Neural cell (in vitro differentiated cells): ENCODE measurements around the gene SCD.
A peak's percentile ranks its signal among the peaks of the same experiment; 100 is the strongest.

ENCODE experiments used
- EP300 ChIP-seq: fragments of 450-650 bp; conservative IDR thresholded peaks from 2 replicates; pipeline ENCODE4 v1.6.1; 2014; ENCODE audit warnings: antibody characterized with exemption, mild to moderate bottlenecking, moderate library complexity; ENCODE audit not compliant: poor library complexity, severe bottlenecking
- EZH2 ChIP-seq: fragments of 200-600, 300-800 bp; shearing (Covaris generic), sonication (generic); IDR thresholded peaks from 2 replicates; pipeline ENCODE4 v1.6.1; 2014; ENCODE audit warnings: antibody characterized with exemption, low read length, borderline replicate concordance, mild to moderate bottlenecking; ENCODE audit not compliant: insufficient read depth, poor library complexity, severe bottlenecking
- MXI1 ChIP-seq: fragments of 450-650 bp; conservative IDR thresholded peaks from 2 replicates; pipeline ENCODE4 v1.6.1; 2014; ENCODE audit warnings: antibody characterized with exemption, mild to moderate bottlenecking; ENCODE audit not compliant: poor library complexity, severe bottlenecking
- POLR2AphosphoS5 ChIP-seq: IDR thresholded peaks from 2 replicates; pipeline ENCODE4 v1.6.1; 2012
- TAF1 ChIP-seq: IDR thresholded peaks from 2 replicates; pipeline ENCODE4 v1.6.1; 2012; ENCODE audit warnings: low read depth
- TF ChIP-seq, protein P1 (sequence below): fragments of 450-650 bp; IDR thresholded peaks from 2 replicates; pipeline ENCODE4 v1.5.1; 2014; ENCODE audit warnings: antibody characterized with exemption, mild to moderate bottlenecking, moderate library complexity; ENCODE audit not compliant: poor library complexity, severe bottlenecking
- TF ChIP-seq, protein P2 (sequence below): IDR thresholded peaks from 2 replicates; pipeline ENCODE4 v1.6.1; 2012; ENCODE audit warnings: borderline replicate concordance

DNA sequence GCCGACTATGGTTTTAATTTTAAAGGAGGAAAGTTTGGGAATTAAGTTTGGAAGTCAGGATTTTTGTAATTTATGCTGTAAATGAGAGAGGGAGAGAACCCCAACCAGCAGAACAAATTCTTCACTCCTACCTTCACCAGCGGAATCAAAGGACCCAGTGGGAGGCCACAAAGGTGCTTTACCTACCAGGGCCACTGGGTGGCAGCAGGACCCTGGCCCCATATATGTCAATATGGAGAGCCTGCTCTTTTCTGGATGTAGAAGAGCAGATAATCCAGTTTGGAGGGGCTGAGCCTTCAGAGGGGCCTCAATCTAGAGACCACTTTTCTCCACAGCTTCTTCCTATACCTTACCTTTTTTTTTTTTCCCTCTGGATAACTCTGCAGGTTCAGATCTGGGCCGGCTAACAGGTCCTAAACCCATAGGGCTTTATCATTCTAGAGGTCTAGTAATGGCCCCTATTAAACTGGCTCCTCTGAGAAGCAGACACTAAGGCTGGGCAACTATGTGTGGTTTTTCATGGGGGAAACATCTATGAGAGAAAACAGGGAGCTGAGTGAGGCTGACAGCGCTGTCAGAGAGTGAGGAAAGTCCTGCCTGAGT is 8.5 kb upstream of the SCD start:
- TF ChIP-seq TAF1, result no peak
- TF ChIP-seq EZH2, result no peak
- TF ChIP-seq, protein P1, sequence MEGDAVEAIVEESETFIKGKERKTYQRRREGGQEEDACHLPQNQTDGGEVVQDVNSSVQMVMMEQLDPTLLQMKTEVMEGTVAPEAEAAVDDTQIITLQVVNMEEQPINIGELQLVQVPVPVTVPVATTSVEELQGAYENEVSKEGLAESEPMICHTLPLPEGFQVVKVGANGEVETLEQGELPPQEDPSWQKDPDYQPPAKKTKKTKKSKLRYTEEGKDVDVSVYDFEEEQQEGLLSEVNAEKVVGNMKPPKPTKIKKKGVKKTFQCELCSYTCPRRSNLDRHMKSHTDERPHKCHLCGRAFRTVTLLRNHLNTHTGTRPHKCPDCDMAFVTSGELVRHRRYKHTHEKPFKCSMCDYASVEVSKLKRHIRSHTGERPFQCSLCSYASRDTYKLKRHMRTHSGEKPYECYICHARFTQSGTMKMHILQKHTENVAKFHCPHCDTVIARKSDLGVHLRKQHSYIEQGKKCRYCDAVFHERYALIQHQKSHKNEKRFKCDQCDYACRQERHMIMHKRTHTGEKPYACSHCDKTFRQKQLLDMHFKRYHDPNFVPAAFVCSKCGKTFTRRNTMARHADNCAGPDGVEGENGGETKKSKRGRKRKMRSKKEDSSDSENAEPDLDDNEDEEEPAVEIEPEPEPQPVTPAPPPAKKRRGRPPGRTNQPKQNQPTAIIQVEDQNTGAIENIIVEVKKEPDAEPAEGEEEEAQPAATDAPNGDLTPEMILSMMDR, result peak; percentile 89
- TF ChIP-seq EP300, result no peak
- no peak for TF ChIP-seq MXI1
- no peak for TF ChIP-seq POLR2AphosphoS5
- TF ChIP-seq, protein P2, sequence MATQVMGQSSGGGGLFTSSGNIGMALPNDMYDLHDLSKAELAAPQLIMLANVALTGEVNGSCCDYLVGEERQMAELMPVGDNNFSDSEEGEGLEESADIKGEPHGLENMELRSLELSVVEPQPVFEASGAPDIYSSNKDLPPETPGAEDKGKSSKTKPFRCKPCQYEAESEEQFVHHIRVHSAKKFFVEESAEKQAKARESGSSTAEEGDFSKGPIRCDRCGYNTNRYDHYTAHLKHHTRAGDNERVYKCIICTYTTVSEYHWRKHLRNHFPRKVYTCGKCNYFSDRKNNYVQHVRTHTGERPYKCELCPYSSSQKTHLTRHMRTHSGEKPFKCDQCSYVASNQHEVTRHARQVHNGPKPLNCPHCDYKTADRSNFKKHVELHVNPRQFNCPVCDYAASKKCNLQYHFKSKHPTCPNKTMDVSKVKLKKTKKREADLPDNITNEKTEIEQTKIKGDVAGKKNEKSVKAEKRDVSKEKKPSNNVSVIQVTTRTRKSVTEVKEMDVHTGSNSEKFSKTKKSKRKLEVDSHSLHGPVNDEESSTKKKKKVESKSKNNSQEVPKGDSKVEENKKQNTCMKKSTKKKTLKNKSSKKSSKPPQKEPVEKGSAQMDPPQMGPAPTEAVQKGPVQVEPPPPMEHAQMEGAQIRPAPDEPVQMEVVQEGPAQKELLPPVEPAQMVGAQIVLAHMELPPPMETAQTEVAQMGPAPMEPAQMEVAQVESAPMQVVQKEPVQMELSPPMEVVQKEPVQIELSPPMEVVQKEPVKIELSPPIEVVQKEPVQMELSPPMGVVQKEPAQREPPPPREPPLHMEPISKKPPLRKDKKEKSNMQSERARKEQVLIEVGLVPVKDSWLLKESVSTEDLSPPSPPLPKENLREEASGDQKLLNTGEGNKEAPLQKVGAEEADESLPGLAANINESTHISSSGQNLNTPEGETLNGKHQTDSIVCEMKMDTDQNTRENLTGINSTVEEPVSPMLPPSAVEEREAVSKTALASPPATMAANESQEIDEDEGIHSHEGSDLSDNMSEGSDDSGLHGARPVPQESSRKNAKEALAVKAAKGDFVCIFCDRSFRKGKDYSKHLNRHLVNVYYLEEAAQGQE, result no peak
